ENCODE data around the gene TSHZ3.

The TSHZ3 gene

GRCh38 chr19:31260171-31260933 lies 88.9 kb downstream of the TSHZ3 start:
- H3K9me3 ChIP-seq (ENCODE audit: control insufficient read depth, insufficient read depth, low read length), result no peaks in the 10 kb centered on the region
- H3K27ac ChIP-seq (ENCODE audit: low read depth, low read length), result no peak overlapping the region
- no peaks in the 10 kb centered on the region for H3K4me1 ChIP-seq (ENCODE audit: control insufficient read depth, insufficient read depth, low read length)

DNA sequence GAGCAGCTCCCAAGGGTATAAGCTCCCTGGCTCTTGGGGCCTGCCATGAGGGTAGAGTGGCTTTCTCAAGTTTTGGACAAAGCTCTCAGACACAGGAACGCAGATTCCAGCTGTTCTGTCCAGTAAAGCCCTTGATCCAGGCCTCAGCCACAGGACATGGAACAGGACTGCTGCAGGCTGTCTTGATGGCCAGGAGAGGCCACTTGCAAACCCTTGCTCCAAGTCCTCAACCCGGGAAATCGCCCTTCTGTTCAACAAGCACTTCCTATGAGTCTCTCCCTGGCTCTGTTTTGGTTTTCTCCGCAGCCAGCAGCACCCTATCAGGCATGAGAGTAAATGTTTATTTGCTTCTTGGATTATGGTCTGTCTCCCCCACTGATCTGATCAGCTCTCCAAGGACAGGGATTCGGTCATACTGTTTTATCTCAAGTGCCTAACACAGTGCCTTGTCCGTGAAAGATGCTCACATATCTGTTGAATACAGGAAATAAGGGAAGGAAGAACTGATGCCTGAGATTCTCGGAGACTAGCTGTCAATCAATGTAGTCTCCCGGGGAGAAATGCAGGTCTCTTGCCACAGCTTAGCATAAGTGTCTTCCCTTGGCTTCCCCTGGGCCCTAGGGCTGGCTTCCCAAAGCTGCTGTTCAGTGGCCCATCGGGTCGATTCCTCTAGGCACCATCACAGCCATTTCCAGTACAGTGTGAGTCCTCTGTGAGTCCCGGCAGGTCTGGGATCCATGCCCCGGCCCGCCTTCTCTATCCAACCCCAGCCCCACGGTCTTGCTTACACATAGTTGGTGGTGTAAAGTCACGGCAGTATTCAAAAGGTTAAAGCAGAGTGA lies 90.8 kb downstream of the TSHZ3 start:
- no peaks in the 10 kb centered on the region for H3K36me3 ChIP-seq (ENCODE audit: control insufficient read depth, insufficient read depth, low read length)
- no peak overlapping the region for H3K4me3 ChIP-seq (ENCODE audit: low read depth, low read length)
- no peak overlapping the region for H3K27ac ChIP-seq (ENCODE audit: low read depth, low read length)
- H3K9me3 ChIP-seq (ENCODE audit: control insufficient read depth, insufficient read depth, low read length), result no peaks in the 10 kb centered on the region
- no peak overlapping the region for H3K9ac ChIP-seq (ENCODE audit: low read depth, low read length)
- peaks cover 8% of the 10 kb centered on the region for H3K4me1 ChIP-seq (ENCODE audit: control insufficient read depth, insufficient read depth, low read length)
- no peaks in the 10 kb centered on the region for H3K27me3 ChIP-seq (ENCODE audit: control insufficient read depth, insufficient read depth, low read length)

More at GRCh38 chr19:31260171-31260933, 88.9 kb downstream of the TSHZ3 start:
- no peaks in the 10 kb centered on the region for H3K36me3 ChIP-seq (ENCODE audit: control insufficient read depth, insufficient read depth, low read length)
- H3K4me3 ChIP-seq (ENCODE audit: low read depth, low read length), result no peak overlapping the region
- no peak overlapping the region for H3K9ac ChIP-seq (ENCODE audit: low read depth, low read length)
- H3K27me3 ChIP-seq (ENCODE audit: control insufficient read depth, insufficient read depth, low read length), result no peaks in the 10 kb centered on the region

DNA sequence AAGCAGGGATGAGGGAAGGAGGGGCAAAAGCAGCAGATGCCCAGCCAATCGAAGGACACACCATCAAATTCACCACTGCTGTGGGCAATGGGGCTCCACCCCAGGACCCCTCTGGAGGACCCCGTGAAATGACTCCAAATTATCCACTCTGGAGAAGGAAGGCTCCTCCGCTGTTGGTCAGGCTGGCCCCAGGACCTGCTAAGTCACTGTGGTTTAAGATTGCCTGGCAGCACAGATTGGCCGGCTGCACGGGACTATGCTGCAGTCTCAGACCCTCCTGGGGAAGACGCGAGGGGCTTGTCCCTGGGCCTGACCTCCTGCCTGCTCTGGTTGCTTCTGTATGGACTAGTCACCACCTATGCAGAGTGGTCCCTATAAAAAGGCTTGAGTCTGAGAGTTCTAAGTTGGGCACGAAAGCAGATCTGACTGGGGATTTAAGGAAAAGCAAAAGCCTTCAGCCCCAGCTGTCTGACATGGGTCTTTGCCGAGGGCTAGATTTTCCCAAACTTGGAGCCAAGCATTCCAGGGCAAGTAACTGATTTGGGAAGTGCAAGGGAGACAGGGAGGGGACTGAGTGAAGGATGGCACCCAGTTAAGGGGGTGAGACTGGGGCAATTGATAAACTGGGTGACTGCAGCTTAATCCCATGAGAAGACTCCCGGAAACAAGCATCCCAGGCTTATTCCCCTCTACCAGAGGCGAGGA lies 91.7 kb downstream of the TSHZ3 start:
- Histone ChIP-seq H3K9ac (ENCODE audit: low read depth, low read length) (no peak overlapping the region), H3K9me3 (ENCODE audit: control insufficient read depth, insufficient read depth, low read length) (no peaks in the 10 kb centered on the region), H3K36me3 (ENCODE audit: control insufficient read depth, insufficient read depth, low read length) (no peaks in the 10 kb centered on the region), H3K4me3 (ENCODE audit: low read depth, low read length) (no peak overlapping the region), H3K27me3 (ENCODE audit: control insufficient read depth, insufficient read depth, low read length) (no peaks in the 10 kb centered on the region), H3K4me1 (ENCODE audit: control insufficient read depth, insufficient read depth, low read length) (peaks cover 8% of the 10 kb centered on the region), H3K27ac (ENCODE audit: low read depth, low read length) (no peak overlapping the region)

DNA sequence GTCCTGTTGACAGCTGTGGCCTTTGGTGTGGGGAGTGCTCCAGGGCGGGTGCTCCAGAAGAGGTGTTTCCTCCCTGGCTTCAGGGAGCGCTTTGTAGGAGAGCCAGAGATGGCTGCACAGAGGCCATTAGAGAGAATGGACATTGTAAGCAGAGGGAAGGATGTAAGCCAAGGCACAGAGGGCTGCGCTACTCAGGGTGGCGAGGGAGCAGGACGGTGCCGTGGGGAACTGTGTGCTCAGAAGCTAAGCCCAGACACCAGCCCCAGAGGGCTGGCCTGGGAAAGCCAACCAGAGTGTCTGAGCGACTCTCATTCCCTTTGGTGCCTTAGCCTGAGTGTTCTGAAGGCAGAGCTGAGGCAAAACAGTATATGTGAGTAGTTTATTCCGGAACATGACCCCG lies 92.2 kb downstream of the TSHZ3 start:
- Histone ChIP-seq H3K9me3 (ENCODE audit: control insufficient read depth, insufficient read depth, low read length) (no peaks in the 10 kb centered on the region), H3K27me3 (ENCODE audit: control insufficient read depth, insufficient read depth, low read length) (no peaks in the 10 kb centered on the region), H3K27ac (ENCODE audit: low read depth, low read length) (no peak overlapping the region), H3K9ac (ENCODE audit: low read depth, low read length) (no peak overlapping the region), H3K4me3 (ENCODE audit: low read depth, low read length) (no peak overlapping the region), H3K36me3 (ENCODE audit: control insufficient read depth, insufficient read depth, low read length) (no peaks in the 10 kb centered on the region), H3K4me1 (ENCODE audit: control insufficient read depth, insufficient read depth, low read length) (peaks cover 8% of the 10 kb centered on the region)

- H3K4me3 ChIP-seq (ENCODE audit: low read depth, low read length), result no peak overlapping the region
- H3K9ac ChIP-seq (ENCODE audit: low read depth, low read length), result no peak overlapping the region
- H3K36me3 ChIP-seq (ENCODE audit: control insufficient read depth, insufficient read depth, low read length), result no peaks in the 10 kb centered on the region
- H3K4me1 ChIP-seq (ENCODE audit: control insufficient read depth, insufficient read depth, low read length), result peaks cover 8% of the 10 kb centered on the region
- no peaks in the 10 kb centered on the region for H3K27me3 ChIP-seq (ENCODE audit: control insufficient read depth, insufficient read depth, low read length)
- H3K9me3 ChIP-seq (ENCODE audit: control insufficient read depth, insufficient read depth, low read length), result no peaks in the 10 kb centered on the region
- H3K27ac ChIP-seq (ENCODE audit: low read depth, low read length), result no peak overlapping the region
Measured at GRCh38 chr19:31256593-31256960, 92.7 kb downstream of the TSHZ3 start.

DNA sequence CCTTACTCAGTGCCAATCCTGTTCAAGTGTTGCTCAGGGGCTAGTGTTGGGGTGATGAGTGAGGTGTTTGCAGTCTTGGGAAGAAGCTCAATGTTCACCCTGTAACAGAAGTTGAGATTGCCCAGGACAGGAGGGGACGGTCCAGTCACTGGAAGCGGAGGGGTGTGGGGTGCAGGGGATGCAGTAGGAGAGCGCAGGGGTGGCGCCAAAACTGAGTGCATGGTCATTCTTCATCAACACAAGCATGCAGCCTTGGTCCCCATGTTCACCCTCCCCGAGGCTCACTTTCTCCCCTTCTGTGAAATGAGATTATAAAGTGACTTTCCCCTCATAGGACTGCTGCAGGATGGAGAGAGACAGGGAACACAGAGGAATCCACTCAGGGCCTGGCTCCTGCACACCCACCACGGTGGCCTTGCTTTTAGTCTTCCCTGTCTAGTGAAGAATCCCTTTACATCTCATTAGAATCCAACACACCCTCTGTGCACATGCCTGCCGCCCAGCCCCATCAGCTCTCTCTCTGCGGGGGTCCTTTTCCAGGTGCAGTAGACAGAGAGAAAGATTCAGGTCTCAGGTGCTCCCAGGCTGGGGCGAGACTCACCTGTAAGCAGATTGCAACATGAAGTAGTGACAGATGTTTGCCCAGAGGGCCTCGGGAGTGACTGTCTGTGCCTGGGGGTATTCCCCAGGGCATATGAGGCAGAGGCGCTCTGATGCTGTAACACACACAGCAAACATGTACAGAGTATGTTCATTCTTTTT lies 93.2 kb downstream of the TSHZ3 start:
- no peaks in the 10 kb centered on the region for H3K9me3 ChIP-seq (ENCODE audit: control insufficient read depth, insufficient read depth, low read length)
- no peak overlapping the region for H3K27ac ChIP-seq (ENCODE audit: low read depth, low read length)
- no peaks in the 10 kb centered on the region for H3K27me3 ChIP-seq (ENCODE audit: control insufficient read depth, insufficient read depth, low read length)
- H3K9ac ChIP-seq (ENCODE audit: low read depth, low read length), result no peak overlapping the region
- H3K36me3 ChIP-seq (ENCODE audit: control insufficient read depth, insufficient read depth, low read length), result no peaks in the 10 kb centered on the region
- peaks cover 8% of the 10 kb centered on the region for H3K4me1 ChIP-seq (ENCODE audit: control insufficient read depth, insufficient read depth, low read length)
- H3K4me3 ChIP-seq (ENCODE audit: low read depth, low read length), result no peak overlapping the region

DNA sequence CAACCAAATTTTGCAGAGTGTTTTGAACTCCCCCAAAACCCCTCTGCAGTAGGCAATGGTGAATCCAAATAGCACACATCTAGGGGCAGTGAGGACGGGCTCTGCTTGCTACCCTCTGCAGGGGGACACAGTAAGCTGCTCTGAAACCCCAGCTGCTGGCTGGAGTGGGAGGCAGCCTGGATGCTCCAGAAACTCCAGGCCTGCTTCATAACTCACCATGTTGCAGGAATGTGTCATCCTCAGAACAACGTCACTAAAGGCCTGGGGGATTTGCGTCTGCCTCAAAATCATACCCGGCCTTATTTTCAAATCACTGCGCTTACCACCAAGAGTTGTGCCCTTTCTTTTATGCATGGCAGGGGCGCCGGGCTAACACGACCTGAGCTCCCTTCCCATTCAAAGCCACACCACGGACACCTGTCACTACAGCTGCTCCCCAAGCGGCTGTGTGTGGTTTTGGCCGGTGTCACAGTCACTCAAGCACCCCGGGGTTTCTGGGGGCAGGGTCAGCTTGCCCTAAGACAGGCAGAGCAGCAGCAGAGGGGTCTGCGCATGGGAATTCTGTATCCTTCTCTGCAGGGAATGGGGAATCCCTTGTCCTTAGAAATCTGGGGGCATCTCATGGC lies 93.9 kb downstream of the TSHZ3 start:
- H3K9ac ChIP-seq (ENCODE audit: low read depth, low read length), result no peak overlapping the region
- H3K27ac ChIP-seq (ENCODE audit: low read depth, low read length), result no peak overlapping the region
- H3K9me3 ChIP-seq (ENCODE audit: control insufficient read depth, insufficient read depth, low read length), result no peaks in the 10 kb centered on the region
- H3K36me3 ChIP-seq (ENCODE audit: control insufficient read depth, insufficient read depth, low read length), result no peaks in the 10 kb centered on the region
- H3K4me1 ChIP-seq (ENCODE audit: control insufficient read depth, insufficient read depth, low read length), result peaks cover 8% of the 10 kb centered on the region
- H3K27me3 ChIP-seq (ENCODE audit: control insufficient read depth, insufficient read depth, low read length), result no peaks in the 10 kb centered on the region
- H3K4me3 ChIP-seq (ENCODE audit: low read depth, low read length), result no peak overlapping the region

GRCh38 chr19:31254611-31255010 lies 94.6 kb downstream of the TSHZ3 start:
- H3K27ac ChIP-seq (ENCODE audit: low read depth, low read length), result no peak overlapping the region
- H3K4me3 ChIP-seq (ENCODE audit: low read depth, low read length), result no peak overlapping the region
- H3K9ac ChIP-seq (ENCODE audit: low read depth, low read length), result no peak overlapping the region
- H3K36me3 ChIP-seq (ENCODE audit: control insufficient read depth, insufficient read depth, low read length), result no peaks in the 10 kb centered on the region
- H3K9me3 ChIP-seq (ENCODE audit: control insufficient read depth, insufficient read depth, low read length), result no peaks in the 10 kb centered on the region
- H3K27me3 ChIP-seq (ENCODE audit: control insufficient read depth, insufficient read depth, low read length), result no peaks in the 10 kb centered on the region
- peaks cover 8% of the 10 kb centered on the region for H3K4me1 ChIP-seq (ENCODE audit: control insufficient read depth, insufficient read depth, low read length)

GRCh38 chr19:31254180-31254551 lies 95.1 kb downstream of the TSHZ3 start:
- Histone ChIP-seq H3K4me1 (ENCODE audit: control insufficient read depth, insufficient read depth, low read length) (peaks cover 8% of the 10 kb centered on the region), H3K9me3 (ENCODE audit: control insufficient read depth, insufficient read depth, low read length) (no peaks in the 10 kb centered on the region), H3K27ac (ENCODE audit: low read depth, low read length) (no peak overlapping the region), H3K36me3 (ENCODE audit: control insufficient read depth, insufficient read depth, low read length) (no peaks in the 10 kb centered on the region), H3K9ac (ENCODE audit: low read depth, low read length) (no peak overlapping the region), H3K4me3 (ENCODE audit: low read depth, low read length) (no peak overlapping the region), H3K27me3 (ENCODE audit: control insufficient read depth, insufficient read depth, low read length) (no peaks in the 10 kb centered on the region)

DNA sequence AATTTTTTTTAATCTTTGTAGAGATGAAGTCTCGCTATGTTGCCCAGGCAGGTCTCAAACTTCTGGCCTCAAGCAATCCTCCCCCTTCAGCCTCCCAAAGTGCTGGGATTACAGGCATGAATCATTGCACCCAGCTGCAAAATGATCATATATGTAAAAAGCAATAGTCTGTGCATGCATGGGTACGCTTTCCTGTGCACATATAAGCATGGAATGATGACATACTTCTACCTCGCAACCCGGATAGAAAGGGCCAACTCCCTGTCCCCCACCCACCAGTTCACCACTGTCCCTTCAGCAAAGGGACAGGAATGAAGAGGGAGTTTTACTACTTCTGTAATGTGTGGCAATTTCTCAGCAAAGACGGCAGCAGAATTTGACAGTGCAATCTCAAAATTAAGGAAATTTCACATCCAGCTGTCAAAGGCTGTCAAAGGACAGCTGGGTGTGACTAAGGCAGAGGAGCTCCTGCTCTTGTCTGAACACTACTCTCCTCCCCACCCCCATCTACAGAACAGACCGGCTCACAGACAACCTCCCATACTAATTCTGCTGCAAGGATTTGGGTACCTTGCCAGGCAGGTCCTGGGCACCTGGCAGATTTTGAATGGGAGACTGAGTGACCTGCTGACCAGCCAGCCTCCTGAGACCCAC lies 95.6 kb downstream of the TSHZ3 start:
- Histone ChIP-seq H3K9ac (ENCODE audit: low read depth, low read length) (no peak overlapping the region), H3K4me1 (ENCODE audit: control insufficient read depth, insufficient read depth, low read length) (peaks cover 8% of the 10 kb centered on the region), H3K9me3 (ENCODE audit: control insufficient read depth, insufficient read depth, low read length) (no peaks in the 10 kb centered on the region), H3K36me3 (ENCODE audit: control insufficient read depth, insufficient read depth, low read length) (no peaks in the 10 kb centered on the region), H3K4me3 (ENCODE audit: low read depth, low read length) (no peak overlapping the region), H3K27me3 (ENCODE audit: control insufficient read depth, insufficient read depth, low read length) (no peaks in the 10 kb centered on the region), H3K27ac (ENCODE audit: low read depth, low read length) (no peak overlapping the region)

Data from HUES48 (cell line).